HG02885 (cell line): Measurements from ENCODE around the gene SOBP.

Experiments used
- ATAC-seq: cut with Tn5 transposase; IDR thresholded peaks from one replicate; pipeline ENCODE4 v1.9.1; 2021; ENCODE audit warnings: mild to moderate bottlenecking; ENCODE audit not compliant: unreplicated experiment, poor library complexity

SOBP gene

GRCh38 chr6:107607116-107607515, 117.2 kb downstream of the SOBP start:
- ATAC-seq = no peak

DNA sequence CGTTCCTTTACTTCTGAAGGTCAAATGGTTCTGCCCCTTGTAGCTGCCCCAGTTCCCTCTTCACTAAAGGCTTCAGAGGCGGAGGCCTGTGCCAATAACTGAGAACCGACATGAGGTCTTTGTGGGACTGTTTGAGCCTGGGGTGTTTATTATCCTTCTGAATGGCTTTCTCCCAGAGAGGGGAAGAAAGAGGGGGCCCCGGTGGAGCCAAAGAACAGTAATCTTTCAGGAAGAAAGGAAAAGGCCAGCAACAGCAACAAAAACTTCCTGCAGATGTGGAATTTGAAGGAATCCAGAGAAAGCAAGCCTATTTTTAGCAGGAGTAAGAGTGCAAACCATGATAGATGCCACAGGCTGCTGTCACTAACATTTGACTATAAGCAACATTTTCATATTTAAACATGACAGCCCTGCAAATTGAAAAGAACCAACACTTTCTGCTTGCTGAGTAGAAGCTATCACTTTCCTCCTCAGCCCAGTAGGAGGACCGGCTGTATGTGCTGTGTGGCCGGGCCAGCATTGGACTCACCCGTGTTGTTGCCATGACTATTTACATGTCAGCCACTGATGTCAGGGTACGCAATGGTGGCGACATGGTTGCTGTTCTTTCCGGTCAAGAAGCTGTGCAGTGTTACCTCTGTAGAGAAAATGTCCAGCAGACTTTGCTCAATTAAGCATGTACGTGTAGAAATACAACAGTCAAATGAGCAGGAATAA, 121.3 kb downstream of the SOBP start:
- ATAC-seq = no peak

DNA sequence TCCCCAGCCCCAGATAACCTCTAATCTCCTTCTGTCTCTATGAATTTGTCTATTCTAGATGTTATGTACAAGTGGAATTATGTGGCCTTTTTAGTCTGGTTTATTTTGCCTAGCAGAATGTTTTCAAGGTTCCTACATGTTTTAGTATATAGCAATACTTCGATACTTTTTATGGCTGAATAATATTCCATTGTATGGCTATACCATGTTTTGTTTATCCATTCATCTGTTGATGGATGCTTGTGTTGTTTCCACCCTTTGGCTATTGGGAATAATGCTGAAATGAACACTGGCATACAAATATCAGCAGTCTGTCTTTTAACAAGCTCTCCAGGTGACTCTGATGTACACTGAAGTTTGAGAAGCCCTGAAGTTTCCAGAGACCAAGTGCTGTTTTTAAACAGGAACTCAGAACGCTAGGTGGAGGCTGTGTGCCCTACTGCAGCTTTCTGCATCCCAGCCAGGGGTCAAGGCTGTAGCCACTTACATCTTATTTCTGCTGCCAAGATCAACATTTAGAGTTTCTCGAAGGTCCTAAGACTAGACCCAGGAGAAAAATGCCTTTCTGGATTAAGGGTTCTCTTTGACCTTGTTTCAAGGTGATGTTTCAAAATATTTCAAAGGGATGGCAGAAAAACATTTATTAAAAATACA, 123.0 kb downstream of the SOBP start:
- ATAC-seq = no peak

- ATAC-seq = no peak
Measured at GRCh38 chr6:107613651-107614379, 123.9 kb downstream of the SOBP start.

DNA sequence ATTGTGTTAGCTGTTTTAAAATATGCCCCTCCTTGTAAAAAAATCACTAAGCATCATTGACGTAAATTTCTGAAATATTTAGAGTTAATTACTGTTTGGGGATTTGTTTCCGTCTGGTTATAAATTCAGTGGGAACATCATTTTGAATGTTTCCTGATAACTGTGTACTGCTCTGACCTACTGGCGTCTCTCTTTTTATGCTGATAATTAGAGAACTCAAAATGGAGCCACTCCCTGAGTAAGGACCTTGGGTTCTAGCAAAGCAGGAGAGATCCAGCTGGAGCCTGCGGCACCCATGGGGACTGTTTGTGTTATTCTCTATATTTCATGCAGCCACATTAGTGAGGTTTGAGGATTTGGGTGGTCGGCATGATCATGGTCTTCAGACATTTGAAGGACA, 124.9 kb downstream of the SOBP start:
- no peak for ATAC-seq

- no peak for ATAC-seq
Measured at GRCh38 chr6:107616775-107617174, 126.9 kb downstream of the SOBP start.

- ATAC-seq = no peak
Measured at GRCh38 chr6:107617341-107617932, 127.5 kb downstream of the SOBP start.

- ATAC-seq = peak; percentile 99
Measured at GRCh38 chr6:107618672-107619071, 128.8 kb downstream of the SOBP start.

DNA sequence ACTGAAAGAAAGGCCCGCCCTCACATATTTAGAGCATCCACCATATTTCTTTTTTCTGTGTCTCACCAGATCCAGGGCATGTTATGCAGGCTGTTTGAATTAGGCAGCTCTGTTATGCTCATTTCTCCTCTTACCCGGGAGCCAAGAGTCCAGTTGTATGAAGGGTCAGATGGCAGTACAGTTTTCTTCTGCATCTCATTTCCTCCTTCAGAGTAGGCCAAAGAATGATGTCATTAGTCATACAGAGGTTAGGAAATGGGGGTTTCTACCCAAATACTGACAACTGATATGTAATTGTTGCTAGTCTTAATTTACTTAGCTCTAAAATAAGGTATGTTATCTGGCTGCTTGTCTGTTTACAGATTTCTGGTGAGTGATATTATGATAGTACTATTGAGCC, 130.8 kb downstream of the SOBP start:
- ATAC-seq = no peak

GRCh38 chr6:107621229-107621937, 131.5 kb downstream of the SOBP start:
- ATAC-seq = no peak

- ATAC-seq = no peak
Measured at GRCh38 chr6:107622269-107622668, 132.4 kb downstream of the SOBP start.

DNA sequence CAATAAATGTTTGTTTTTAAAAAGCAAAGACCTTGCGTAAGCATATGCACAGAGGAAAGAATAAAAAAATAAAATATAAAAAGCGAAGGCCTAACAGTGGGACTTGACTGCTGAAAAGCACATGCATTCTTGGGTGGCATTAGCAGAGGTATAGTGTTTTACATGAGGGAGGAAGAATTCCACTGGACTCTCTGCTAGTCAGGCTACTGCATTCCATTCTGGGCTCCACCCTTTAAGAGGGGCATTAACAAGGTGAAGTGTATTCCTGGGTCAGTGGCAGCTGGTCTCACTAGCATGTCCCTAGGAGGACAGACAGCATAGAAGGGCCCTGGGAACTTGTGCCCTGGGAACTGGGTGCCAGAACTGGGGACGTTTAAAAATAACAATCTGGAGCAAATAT, 134.1 kb downstream of the SOBP start:
- no peak for ATAC-seq

- ATAC-seq = no peak
Measured at GRCh38 chr6:107624541-107624940, 134.6 kb downstream of the SOBP start.

DNA sequence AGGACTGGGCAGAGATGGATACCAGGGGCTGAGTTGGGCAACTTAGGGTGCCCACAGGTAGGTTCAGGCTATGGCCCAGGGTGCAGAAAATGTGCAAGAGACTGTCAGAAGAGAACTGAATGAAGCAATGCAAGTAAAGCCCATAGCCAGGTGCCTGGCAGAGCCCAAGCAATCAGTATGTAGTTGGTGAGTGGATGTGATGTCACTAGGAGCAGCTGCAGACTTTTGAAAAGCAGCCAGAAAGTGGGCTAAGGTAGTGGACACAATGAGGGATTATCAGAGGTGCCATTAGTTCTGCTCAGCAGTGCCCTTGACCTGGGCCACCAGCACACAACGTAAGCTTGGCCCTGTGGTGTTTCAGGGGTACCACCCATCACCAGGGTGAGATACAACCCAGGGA, 135.3 kb downstream of the SOBP start:
- ATAC-seq = no peak

- no peak for ATAC-seq
Measured at GRCh38 chr6:107626645-107627044, 136.7 kb downstream of the SOBP start.

DNA sequence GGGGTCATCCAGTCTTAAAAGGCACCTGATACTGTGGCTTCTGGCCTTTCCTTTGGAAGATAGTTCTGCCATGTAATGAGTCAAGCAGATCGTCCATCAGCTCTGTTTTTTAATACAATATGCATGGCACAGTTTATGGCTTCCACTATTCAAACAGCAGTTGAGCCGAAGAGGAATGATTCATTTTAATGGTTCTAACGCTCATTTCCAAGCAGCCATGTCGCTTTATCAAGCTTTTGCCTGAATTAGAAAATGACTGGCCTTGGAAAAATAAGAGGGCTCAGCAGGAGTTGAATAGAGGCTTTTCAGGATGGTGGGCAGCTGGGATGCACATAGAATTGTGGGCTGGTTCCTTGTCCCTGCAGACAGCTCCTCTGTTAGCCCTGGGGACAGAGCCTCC, 138.1 kb downstream of the SOBP start:
- ATAC-seq = no peak

GRCh38 chr6:107628878-107629277, 139.0 kb downstream of the SOBP start:
- no peak for ATAC-seq

- ATAC-seq = no peak
Measured at GRCh38 chr6:107629548-107630129, 139.7 kb downstream of the SOBP start.

DNA sequence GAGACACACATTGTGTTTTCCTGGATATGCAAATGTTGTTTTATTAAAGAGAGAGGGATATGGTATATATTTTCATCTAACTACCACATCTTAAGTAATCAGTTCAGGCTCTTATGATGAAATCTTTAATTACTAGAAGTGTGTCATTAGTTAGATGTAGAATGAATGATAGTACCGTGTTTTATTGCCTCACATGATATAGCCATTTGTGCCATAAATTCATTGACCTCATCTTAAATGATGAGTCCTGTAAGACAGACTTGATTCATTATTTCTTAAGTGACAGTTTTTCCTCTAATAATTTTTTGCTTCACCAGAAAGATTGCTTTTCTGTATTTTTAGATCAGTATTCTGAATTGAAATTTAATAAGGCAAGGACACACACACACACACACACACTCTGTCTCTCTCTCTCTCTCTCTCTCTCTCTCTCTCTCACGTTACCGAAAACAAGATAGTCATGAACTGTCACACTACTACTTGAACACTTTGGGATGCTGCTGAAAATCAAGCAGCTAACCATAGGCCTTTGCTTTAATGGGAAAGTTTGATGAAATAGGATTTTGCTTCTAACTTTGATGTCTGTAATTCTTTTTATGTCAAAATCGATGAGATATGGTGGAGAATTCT, 140.5 kb downstream of the SOBP start:
- no peak for ATAC-seq
